ENCODE measurements around the gene RHOC. TPM values are rescaled to one million over a fixed set of nuclear protein-coding genes. Genes with fewer than 3 reads are reported as not detected.
A peak's percentile ranks its signal among the peaks of the same experiment; 100 is the strongest.
"Not testable (repeated sequence)": the region's sequence is repeated elsewhere in the genome, so short reads cannot be mapped to it uniquely, and the experiment has no call there.

The RHOC gene
- total RNA-seq, 2 donors from 2014 or later = 168 to 171 TPM

DNA sequence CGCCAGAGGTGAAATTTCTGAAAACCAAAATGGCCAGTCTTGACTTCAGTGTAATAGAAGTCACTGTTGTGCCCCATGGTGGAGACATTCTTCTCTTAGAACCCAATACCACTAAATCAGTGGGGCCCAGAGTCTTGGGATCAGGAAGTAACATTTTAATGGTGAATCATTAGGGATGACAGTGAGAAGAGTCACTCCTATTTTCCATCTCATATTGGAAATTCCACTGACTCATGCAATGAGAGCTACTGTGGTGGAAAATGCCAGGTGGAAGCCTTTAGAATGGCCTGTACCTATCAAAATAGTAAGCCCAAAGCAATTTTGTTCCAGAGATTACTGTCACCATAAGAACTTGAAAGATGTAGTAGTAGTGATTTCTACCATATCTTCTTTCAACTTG, 28.8 kb upstream of the RHOC start:
- H3K9me3 ChIP-seq (ENCODE audit: control insufficient read depth, low read length) = no peaks in the 10 kb centered on the region
- H3K4me1 Mint-ChIP-seq = peaks cover 5% of the 10 kb centered on the region
- H3K27ac Mint-ChIP-seq = no peak overlapping the region
- H3K27ac ChIP-seq (ENCODE audit: low read depth, low read length) = no peak overlapping the region
- no peaks in the 10 kb centered on the region for H3K4me1 ChIP-seq (ENCODE audit: control insufficient read depth, insufficient read depth, low read length)
- no peaks in the 10 kb centered on the region for H3K36me3 ChIP-seq (ENCODE audit: control insufficient read depth, insufficient read depth, low read length)
- H3K27me3 Mint-ChIP-seq (ENCODE audit: insufficient read depth) = peaks cover 53% of the 10 kb centered on the region
- DNase-seq = no peak
- TF ChIP-seq, protein P1, sequence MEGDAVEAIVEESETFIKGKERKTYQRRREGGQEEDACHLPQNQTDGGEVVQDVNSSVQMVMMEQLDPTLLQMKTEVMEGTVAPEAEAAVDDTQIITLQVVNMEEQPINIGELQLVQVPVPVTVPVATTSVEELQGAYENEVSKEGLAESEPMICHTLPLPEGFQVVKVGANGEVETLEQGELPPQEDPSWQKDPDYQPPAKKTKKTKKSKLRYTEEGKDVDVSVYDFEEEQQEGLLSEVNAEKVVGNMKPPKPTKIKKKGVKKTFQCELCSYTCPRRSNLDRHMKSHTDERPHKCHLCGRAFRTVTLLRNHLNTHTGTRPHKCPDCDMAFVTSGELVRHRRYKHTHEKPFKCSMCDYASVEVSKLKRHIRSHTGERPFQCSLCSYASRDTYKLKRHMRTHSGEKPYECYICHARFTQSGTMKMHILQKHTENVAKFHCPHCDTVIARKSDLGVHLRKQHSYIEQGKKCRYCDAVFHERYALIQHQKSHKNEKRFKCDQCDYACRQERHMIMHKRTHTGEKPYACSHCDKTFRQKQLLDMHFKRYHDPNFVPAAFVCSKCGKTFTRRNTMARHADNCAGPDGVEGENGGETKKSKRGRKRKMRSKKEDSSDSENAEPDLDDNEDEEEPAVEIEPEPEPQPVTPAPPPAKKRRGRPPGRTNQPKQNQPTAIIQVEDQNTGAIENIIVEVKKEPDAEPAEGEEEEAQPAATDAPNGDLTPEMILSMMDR (conservative IDR thresholded peaks at IDR 0.05) = no peak
- H3K27me3 ChIP-seq (ENCODE audit: control insufficient read depth, insufficient read depth, low read length, poor library complexity, severe bottlenecking) = peaks cover 14% of the 10 kb centered on the region
- H3K4me3 Mint-ChIP-seq = no peak overlapping the region
- 83 to 100% methylated on average over 1 of the region's 1 CpG for WGBS, 2 experiments (ENCODE audit: insufficient coverage in 1 of 2, insufficient read length in 1 of 2)
- H3K9me3 Mint-ChIP-seq = peaks cover 2% of the 10 kb centered on the region
- no peak overlapping the region for H3K9ac ChIP-seq (ENCODE audit: extremely low read depth, low read length, poor library complexity, severe bottlenecking)
- H3K36me3 Mint-ChIP-seq (ENCODE audit: low read depth) = no peaks in the 10 kb centered on the region
- H3K4me3 ChIP-seq (ENCODE audit: low read length) = no peak overlapping the region

DNA sequence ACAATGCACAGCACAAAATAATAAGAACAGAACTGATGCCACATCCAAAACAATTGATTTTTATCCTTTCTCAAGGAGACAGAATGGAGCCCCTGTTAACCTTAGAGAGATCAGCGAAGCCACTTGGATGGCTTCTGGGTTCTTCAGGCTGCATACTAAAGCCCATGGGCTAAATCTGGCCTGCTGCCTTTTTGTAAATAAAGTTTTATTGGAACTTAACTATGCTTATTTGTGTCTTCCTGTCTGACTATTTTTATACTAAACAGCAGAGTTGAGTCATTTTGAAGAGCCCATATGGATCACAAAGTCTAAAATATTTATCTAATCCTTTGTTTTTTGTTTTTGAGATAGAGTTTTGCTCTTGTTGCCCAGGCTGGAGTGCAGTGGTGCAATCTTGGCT, 24.5 kb upstream of the RHOC start:
- Mint-ChIP-seq H3K4me1 (peaks cover 25% of the 10 kb centered on the region), H3K27me3 (ENCODE audit: insufficient read depth) (peaks cover 35% of the 10 kb centered on the region), H3K36me3 (ENCODE audit: low read depth) (no peaks in the 10 kb centered on the region), H3K9me3 (peaks cover 8% of the 10 kb centered on the region), H3K4me3 (no peak overlapping the region), H3K27ac (no peak overlapping the region)
- Histone ChIP-seq H3K9ac (ENCODE audit: extremely low read depth, low read length, poor library complexity, severe bottlenecking) (no peak overlapping the region), H3K27ac (ENCODE audit: low read depth, low read length) (no peak overlapping the region), H3K27me3 (ENCODE audit: control insufficient read depth, insufficient read depth, low read length, poor library complexity, severe bottlenecking) (peaks cover 14% of the 10 kb centered on the region), H3K36me3 (ENCODE audit: control insufficient read depth, insufficient read depth, low read length) (no peaks in the 10 kb centered on the region), H3K4me3 (ENCODE audit: low read length) (no peak overlapping the region), H3K9me3 (ENCODE audit: control insufficient read depth, low read length) (no peaks in the 10 kb centered on the region), H3K4me1 (ENCODE audit: control insufficient read depth, insufficient read depth, low read length) (peaks cover 7% of the 10 kb centered on the region)
- no peak for DNase-seq
- TF ChIP-seq, protein P1 (conservative IDR thresholded peaks at IDR 0.05) = no peak
- 95% methylated on average over 1 of the region's 1 CpG; no CpG with 5 or more reads in 1 of the 2 experiments for WGBS, 2 experiments (ENCODE audit: insufficient coverage in 1 of 2, insufficient read length in 1 of 2)

- TF ChIP-seq, protein P1 (conservative IDR thresholded peaks at IDR 0.05) = no peak
- peaks cover 35% of the 10 kb centered on the region for H3K27me3 Mint-ChIP-seq (ENCODE audit: insufficient read depth)
- no peaks in the 10 kb centered on the region for H3K36me3 Mint-ChIP-seq (ENCODE audit: low read depth)
- Histone ChIP-seq H3K27me3 (ENCODE audit: control insufficient read depth, insufficient read depth, low read length, poor library complexity, severe bottlenecking) (peaks cover 14% of the 10 kb centered on the region), H3K4me1 (ENCODE audit: control insufficient read depth, insufficient read depth, low read length) (peaks cover 7% of the 10 kb centered on the region), H3K4me3 (ENCODE audit: low read length) (no peak overlapping the region), H3K36me3 (ENCODE audit: control insufficient read depth, insufficient read depth, low read length) (no peaks in the 10 kb centered on the region), H3K9me3 (ENCODE audit: control insufficient read depth, low read length) (no peaks in the 10 kb centered on the region), H3K9ac (ENCODE audit: extremely low read depth, low read length, poor library complexity, severe bottlenecking) (no peak overlapping the region), H3K27ac (ENCODE audit: low read depth, low read length) (no peak overlapping the region)
- peaks cover 8% of the 10 kb centered on the region for H3K9me3 Mint-ChIP-seq
- no peak overlapping the region for H3K4me3 Mint-ChIP-seq
- peaks cover 33% of the 10 kb centered on the region for H3K4me1 Mint-ChIP-seq
- peak overlapping the region; percentile 13 for H3K27ac Mint-ChIP-seq
- DNase-seq = no peak
- WGBS, 2 experiments (ENCODE audit: insufficient coverage in 1 of 2, insufficient read length in 1 of 2) = 80 to 83% methylated on average over 1 of the region's 1 CpG
Measured at GRCh38 chr1:112729909-112730308, 23.0 kb upstream of the RHOC start.

DNA sequence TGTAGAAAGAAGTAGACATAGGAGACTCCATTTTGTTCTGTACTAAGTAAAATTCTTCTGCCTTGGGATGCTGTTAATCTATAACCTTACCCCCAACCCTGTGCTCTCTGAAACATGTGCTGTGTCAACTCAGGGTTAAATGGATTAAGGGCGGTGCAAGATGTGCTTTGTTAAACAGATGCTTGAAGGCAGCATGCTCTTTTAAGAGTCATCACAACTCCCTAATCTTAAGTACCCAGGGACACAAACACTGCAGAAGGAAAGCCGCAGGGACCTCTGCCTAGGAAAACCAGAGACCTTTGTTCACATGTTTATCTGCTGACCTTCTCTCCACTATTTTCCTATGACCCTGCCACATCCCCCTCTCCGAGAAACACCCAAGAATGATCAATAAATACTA, 22.1 kb upstream of the RHOC start:
- H3K27ac ChIP-seq (ENCODE audit: low read depth, low read length); H3K9me3 ChIP-seq (ENCODE audit: control insufficient read depth, low read length); H3K4me1 ChIP-seq (ENCODE audit: control insufficient read depth, insufficient read depth, low read length); H3K9ac ChIP-seq (ENCODE audit: extremely low read depth, low read length, poor library complexity, severe bottlenecking); H3K9me3 Mint-ChIP-seq; H3K36me3 Mint-ChIP-seq (ENCODE audit: low read depth); H3K4me3 Mint-ChIP-seq; H3K36me3 ChIP-seq (ENCODE audit: control insufficient read depth, insufficient read depth, low read length); H3K4me3 ChIP-seq (ENCODE audit: low read length): not testable (repeated sequence)
- Mint-ChIP-seq H3K27me3 (ENCODE audit: insufficient read depth) (peaks cover 27% of the 10 kb centered on the region), H3K27ac (peak overlapping the region; percentile 28), H3K4me1 (peaks cover 33% of the 10 kb centered on the region)
- peak; percentile 45 for DNase-seq
- WGBS, 2 experiments (ENCODE audit: insufficient coverage in 1 of 2, insufficient read length in 1 of 2) = 29% methylated on average over 2 of the region's 3 CpGs; no CpG with 5 or more reads in 1 of the 2 experiments
- H3K27me3 ChIP-seq (ENCODE audit: control insufficient read depth, insufficient read depth, low read length, poor library complexity, severe bottlenecking) = peaks cover 14% of the 10 kb centered on the region

GRCh38 chr1:112728306-112728971, 21.5 kb upstream of the RHOC start:
- peaks cover 27% of the 10 kb centered on the region for H3K27me3 Mint-ChIP-seq (ENCODE audit: insufficient read depth)
- H3K27ac ChIP-seq (ENCODE audit: low read depth, low read length); H3K4me3 Mint-ChIP-seq; H3K4me1 ChIP-seq (ENCODE audit: control insufficient read depth, insufficient read depth, low read length); H3K27me3 ChIP-seq (ENCODE audit: control insufficient read depth, insufficient read depth, low read length, poor library complexity, severe bottlenecking); H3K36me3 ChIP-seq (ENCODE audit: control insufficient read depth, insufficient read depth, low read length); H3K36me3 Mint-ChIP-seq (ENCODE audit: low read depth); H3K9ac ChIP-seq (ENCODE audit: extremely low read depth, low read length, poor library complexity, severe bottlenecking); H3K9me3 ChIP-seq (ENCODE audit: control insufficient read depth, low read length); H3K4me3 ChIP-seq (ENCODE audit: low read length); H3K9me3 Mint-ChIP-seq: not testable (repeated sequence)
- WGBS, 2 experiments (ENCODE audit: insufficient coverage in 1 of 2, insufficient read length in 1 of 2) = 92 to 93% methylated on average over 13 to 32 of the region's 33 CpGs
- peak overlapping the region; percentile 28 for H3K27ac Mint-ChIP-seq
- DNase-seq = peak; percentile 33
- H3K4me1 Mint-ChIP-seq = peaks cover 35% of the 10 kb centered on the region
